HPDE6-E6E7 (cell line): ENCODE results near the gene EIF4G3.

ENCODE experiments used
- DNase-seq: peaks from one replicate; pipeline ENCODE4 v3.0.0; 2011; ENCODE audit warnings: missing footprints; ENCODE audit errors: extremely low spot score

The EIF4G3 gene

DNA sequence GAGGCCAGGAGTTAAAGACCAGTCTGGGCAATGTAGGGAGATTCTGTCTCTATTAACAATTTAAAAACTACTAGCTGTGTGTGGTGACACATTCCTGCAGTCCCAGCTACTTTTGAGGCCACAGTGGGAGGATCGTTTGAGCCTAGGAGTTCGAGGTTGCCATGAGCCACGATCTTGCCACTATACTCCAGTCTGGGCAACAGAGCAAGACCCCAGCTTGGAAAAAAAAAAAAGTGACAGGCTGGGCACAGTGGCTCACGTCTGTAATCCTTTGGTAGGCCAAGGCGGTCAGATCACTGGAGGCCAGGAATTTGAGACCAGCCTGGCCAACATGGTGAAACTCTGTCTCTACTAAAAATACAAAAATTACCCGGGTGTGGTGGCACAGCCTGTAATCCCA, 416.4 kb downstream of the EIF4G3 start:
- no peak for DNase-seq
